Neutrophil (primary cell): Measurements from ENCODE around the gene MYO18A.
"Not testable (repeated sequence)": the region's sequence is repeated elsewhere in the genome, so short reads cannot be mapped to it uniquely, and the experiment has no call there.

Experiments
- H3K27ac ChIP-seq: fragments of 200-600 bp; sonication (generic); 2 replicates; pipeline ENCODE4 v1.5.1; 2016; ENCODE audit warnings: mild to moderate bottlenecking, moderate library complexity
- H3K27me3 ChIP-seq: fragments of 200-600 bp; sonication (generic); 2 replicates; pipeline ENCODE4 v1.6.0; 2016; ENCODE audit warnings: mild to moderate bottlenecking
- H3K36me3 ChIP-seq: fragments of 200-600 bp; sonication (generic); 2 replicates; pipeline ENCODE4 v1.5.1; 2017
- H3K4me1 ChIP-seq, 2 experiments: fragments of 200-600 bp in 1 of 2; sonication (generic) in 1 of 2; 1 replicate in 1 of 2; 2 replicates in 1 of 2; pipeline versions ENCODE4 v1.5.1 to v1.6.1; 2013 to 2016; ENCODE audit warnings: low read depth in 1 of 2, low read length in 1 of 2, mild to moderate bottlenecking in 1 of 2, moderate library complexity in 1 of 2; ENCODE audit not compliant: control insufficient read depth in 1 of 2, insufficient read depth in 1 of 2
- H3K4me3 ChIP-seq, 2 experiments: fragments of 200-600 bp in 1 of 2; sonication (generic) in 1 of 2; 1 replicate in 1 of 2; 2 replicates in 1 of 2; pipeline ENCODE4 v1.5.1; 2013 to 2016; ENCODE audit warnings: low read depth in 1 of 2, low read length in 1 of 2, mild to moderate bottlenecking in 1 of 2, moderate library complexity in 1 of 2
- H3K9me3 ChIP-seq: fragments of 200-600 bp; sonication (generic); 2 replicates; pipeline ENCODE4 v1.5.1; 2016
- TF ChIP-seq, protein P1 (sequence below): fragments of 200-600 bp; sonication (generic); IDR thresholded peaks from 2 replicates; pipeline ENCODE4 v1.5.1; 2016; ENCODE audit warnings: antibody characterized with exemption

MYO18A gene

DNA sequence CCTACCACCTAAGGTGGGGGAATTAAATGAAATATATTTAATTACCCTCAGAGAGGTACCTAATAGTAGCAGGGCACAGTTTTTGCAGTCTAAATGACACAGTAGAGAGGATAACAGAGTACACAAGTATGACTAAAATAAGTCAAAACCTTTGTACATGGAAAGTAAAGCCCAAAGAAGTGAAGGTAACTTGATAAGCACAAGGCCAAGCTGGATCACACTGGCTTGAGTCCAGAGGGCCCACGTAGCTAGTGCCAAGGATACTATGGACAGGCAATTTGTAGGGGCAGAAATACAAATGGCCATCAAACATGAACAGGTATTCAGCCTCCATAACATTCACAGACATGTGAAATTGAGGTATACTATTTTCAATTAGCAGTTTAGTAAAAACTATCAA is 7.6 kb downstream of the MYO18A start:
- no peak overlapping the region for H3K27ac ChIP-seq
- no peaks in the 10 kb centered on the region for H3K36me3 ChIP-seq
- peaks cover 8 to 10% of the 10 kb centered on the region in 2 experiments for H3K4me1 ChIP-seq
- H3K4me3 ChIP-seq = no peak overlapping the region
- H3K27me3 ChIP-seq = peaks cover 26% of the 10 kb centered on the region
- TF ChIP-seq, protein P1, sequence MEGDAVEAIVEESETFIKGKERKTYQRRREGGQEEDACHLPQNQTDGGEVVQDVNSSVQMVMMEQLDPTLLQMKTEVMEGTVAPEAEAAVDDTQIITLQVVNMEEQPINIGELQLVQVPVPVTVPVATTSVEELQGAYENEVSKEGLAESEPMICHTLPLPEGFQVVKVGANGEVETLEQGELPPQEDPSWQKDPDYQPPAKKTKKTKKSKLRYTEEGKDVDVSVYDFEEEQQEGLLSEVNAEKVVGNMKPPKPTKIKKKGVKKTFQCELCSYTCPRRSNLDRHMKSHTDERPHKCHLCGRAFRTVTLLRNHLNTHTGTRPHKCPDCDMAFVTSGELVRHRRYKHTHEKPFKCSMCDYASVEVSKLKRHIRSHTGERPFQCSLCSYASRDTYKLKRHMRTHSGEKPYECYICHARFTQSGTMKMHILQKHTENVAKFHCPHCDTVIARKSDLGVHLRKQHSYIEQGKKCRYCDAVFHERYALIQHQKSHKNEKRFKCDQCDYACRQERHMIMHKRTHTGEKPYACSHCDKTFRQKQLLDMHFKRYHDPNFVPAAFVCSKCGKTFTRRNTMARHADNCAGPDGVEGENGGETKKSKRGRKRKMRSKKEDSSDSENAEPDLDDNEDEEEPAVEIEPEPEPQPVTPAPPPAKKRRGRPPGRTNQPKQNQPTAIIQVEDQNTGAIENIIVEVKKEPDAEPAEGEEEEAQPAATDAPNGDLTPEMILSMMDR = no peak
- no peaks in the 10 kb centered on the region for H3K9me3 ChIP-seq

DNA sequence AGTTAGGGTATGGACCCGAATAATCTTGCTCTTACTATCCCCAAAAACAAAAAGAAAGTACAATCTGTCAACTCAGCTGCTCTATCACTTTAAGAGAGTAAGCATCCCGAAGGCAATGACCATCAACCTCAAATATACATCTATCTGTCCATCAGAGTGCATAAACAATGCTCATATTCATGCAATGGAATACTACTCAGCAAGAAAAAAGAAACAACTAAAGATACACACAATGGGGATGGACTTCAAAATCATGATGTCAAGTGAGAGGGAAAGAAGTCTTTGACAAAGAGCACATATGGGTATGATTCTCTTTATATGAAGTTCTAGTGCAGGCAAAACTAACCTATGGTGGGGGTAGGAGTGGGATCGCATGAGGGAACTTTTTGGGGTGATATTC is 9.5 kb downstream of the MYO18A start:
- H3K4me1 ChIP-seq = no peaks in the 10 kb centered on the region
- H3K4me3 ChIP-seq = no peak overlapping the region
- H3K36me3 ChIP-seq = no peaks in the 10 kb centered on the region
- no peak overlapping the region for H3K27ac ChIP-seq
- TF ChIP-seq, protein P1 = no peak
- no peaks in the 10 kb centered on the region for H3K9me3 ChIP-seq
- peaks cover 7% of the 10 kb centered on the region for H3K27me3 ChIP-seq

DNA sequence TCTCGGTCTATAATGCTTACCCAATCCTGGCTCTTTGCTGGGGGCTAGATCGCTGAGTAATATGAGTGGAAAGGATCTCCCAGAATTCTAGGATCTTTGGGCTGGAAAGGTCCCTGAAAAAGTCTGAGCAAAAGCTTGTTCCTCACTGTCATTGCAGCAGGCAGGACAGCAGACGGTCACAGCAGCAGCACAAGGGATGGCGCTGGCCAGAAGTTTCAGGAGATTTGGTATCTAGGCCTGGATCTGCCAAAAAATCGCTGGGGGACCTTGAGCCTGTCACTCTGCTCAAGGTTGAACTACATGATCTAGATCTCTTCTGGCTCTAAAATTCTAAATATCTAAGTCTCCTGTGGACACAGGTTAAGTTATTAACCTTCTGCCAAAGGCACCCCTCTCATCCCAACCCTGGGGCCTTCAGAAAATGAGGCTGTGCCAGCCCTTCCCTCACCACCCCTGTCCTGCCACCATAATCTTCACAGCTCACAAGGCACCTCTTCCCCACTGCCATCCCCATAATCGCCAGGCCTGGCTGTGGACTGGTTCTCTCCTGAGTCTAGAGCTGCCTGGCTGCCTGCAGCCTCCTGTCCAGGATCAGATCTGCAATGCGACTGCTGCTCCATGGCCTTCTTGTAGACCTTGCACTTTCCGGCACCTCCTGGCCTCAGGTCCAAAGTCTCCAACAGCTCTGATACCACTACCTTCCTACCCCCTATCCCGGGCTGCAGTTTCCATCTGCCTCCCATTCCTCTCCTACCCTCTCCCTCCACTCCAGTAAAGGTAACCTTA is 10.2 kb downstream of the MYO18A start:
- H3K4me3 ChIP-seq = no peak overlapping the region
- no peak overlapping the region for H3K27ac ChIP-seq
- TF ChIP-seq, protein P1 = no peak
- H3K4me1 ChIP-seq = no peaks in the 10 kb centered on the region
- H3K27me3 ChIP-seq = peaks cover under 1% of the 10 kb centered on the region
- no peaks in the 10 kb centered on the region for H3K9me3 ChIP-seq
- H3K36me3 ChIP-seq = no peaks in the 10 kb centered on the region

DNA sequence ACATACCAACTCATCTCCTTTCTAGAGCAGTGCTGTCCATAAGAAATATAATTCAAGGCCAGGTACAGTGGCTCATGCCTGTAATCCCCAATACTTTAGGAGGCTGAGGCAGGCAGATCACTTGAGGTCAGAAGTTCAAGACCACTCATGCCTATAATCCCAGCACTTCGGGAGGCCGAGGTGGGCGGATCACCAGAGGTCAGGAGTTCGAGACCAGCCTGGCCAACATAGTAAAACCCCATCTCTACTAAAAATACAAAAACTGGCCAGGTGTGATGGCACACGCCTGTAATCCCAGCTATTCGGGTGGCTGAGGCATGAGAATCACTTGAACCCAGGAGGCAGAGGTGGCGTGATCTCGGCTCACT is 11.5 kb downstream of the MYO18A start:
- H3K9me3 ChIP-seq, H3K4me1 ChIP-seq, H3K27ac ChIP-seq, H3K36me3 ChIP-seq, H3K4me3 ChIP-seq, H3K27me3 ChIP-seq: not testable (repeated sequence)

DNA sequence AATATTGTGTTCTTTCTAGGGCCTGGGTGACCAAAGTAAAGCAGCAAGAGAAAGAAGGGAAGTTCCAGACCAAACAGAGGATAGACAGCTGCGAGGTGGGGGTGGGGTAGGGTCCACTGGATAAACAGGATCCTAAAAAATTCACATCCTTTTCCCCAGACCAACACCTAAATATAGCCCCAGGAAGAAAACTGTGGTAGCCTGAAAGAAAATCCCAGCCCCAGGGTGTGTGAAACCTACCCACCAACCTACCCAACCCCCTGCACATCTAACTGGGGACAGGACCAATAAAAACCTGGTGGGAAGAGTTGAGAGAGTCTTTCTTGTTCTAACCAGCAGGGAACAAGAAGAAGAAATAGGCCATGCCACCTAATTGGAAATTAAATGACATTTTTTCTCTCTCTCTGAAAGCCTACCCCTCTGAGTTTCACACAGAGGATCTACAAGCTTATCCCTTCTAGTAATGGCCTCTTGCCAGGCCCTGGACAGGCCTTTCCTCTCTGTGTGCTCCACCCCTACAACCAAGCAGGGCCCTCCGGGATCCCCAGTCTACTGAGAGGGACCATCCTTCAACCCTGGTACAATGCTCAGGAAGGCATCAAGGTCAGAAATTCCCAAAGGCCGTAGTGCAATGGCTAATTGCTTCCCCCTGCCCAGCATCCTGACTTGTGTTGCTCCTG is 12.0 kb downstream of the MYO18A start:
- H3K4me3 ChIP-seq = no peak overlapping the region
- H3K4me1 ChIP-seq = no peaks in the 10 kb centered on the region
- TF ChIP-seq, protein P1 = no peak
- H3K27ac ChIP-seq = no peak overlapping the region
- H3K9me3 ChIP-seq = no peaks in the 10 kb centered on the region
- no peaks in the 10 kb centered on the region for H3K36me3 ChIP-seq
- H3K27me3 ChIP-seq = no peaks in the 10 kb centered on the region

DNA sequence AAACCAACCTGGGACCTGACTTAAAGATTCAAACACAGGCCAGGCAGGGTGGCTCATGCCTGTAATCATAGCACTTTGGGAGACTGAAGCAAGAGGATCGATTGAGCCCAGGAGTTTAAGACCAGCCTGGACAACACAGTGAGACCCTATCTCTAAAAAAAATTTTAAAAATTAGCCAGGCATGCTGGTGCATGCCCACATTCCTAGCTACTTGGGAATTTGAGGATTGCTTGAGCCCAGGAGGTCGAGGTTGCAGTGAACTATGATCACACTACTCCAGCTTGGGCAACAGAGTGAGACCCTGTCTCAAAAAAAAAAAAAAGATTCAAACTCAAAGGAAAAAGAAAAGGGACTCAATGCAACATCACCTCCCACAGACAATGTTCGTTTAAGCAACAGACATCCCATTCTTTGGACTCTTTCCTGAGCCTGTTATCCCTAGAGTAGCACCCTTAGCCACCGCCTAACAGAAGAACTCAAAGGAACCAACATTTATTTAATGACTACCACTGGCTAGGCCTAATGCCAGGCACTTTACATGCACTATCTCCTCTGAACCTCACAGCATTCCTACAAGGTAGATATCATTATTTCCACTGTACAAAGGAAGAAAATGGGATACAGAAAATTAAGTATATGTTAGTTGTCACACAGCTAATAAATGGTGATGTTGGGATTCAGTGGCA is 12.7 kb downstream of the MYO18A start:
- H3K9me3 ChIP-seq = no peaks in the 10 kb centered on the region
- H3K36me3 ChIP-seq = no peaks in the 10 kb centered on the region
- no peaks in the 10 kb centered on the region for H3K4me1 ChIP-seq
- TF ChIP-seq, protein P1 = no peak
- no peak overlapping the region for H3K27ac ChIP-seq
- H3K27me3 ChIP-seq = no peaks in the 10 kb centered on the region
- H3K4me3 ChIP-seq = no peak overlapping the region
